GOT3 (cell line): ENCODE data around the gene PLEKHG5.

Experiments used
- DNase-seq: peaks from one replicate; lab custom pipeline; 2025; ENCODE audit warnings: mixed read lengths; lab: John Stamatoyannopoulos, UW

The PLEKHG5 gene

GRCh38 chr1:6424619-6425593, 66.6 kb downstream of the PLEKHG5 start, which contains the start of gene ESPN:
Gene ESPN, plus strand, starts transcription at chr1:6424776. Its CDS starts 180 bp downstream, at chr1:6424956.
- no peak for DNase-seq

GRCh38 chr1:6424000-6424565, 67.4 kb downstream of the PLEKHG5 start:
- no peak for DNase-seq

- no peak for DNase-seq
Measured at GRCh38 chr1:6423321-6423999, 68.0 kb downstream of the PLEKHG5 start.

- DNase-seq, result no peak
Measured at GRCh38 chr1:6421266-6421665, 70.2 kb downstream of the PLEKHG5 start.

GRCh38 chr1:6420454-6421042, 70.9 kb downstream of the PLEKHG5 start:
- no peak for DNase-seq

- DNase-seq, result no peak
Measured at GRCh38 chr1:6419804-6420453, 71.5 kb downstream of the PLEKHG5 start, which contains the start of gene HES2. Gene HES2, minus strand, starts transcription at chr1:6419919. Its CDS starts 99 bp downstream, at chr1:6419820.

GRCh38 chr1:6419397-6419803, 72.1 kb downstream of the PLEKHG5 start:
- DNase-seq, result no peak

GRCh38 chr1:6418668-6419396, 72.6 kb downstream of the PLEKHG5 start:
- no peak for DNase-seq

- DNase-seq, result no peak
Measured at GRCh38 chr1:6417961-6418667, 73.4 kb downstream of the PLEKHG5 start.
